Fibroblast of peridontal ligament (primary cell): Measurements from ENCODE around the gene PPIE.

Source experiments
- DNase-seq: peaks from one replicate; pipeline ENCODE4 v3.0.0-alpha.2; 2010; ENCODE audit errors: extremely low read depth

PPIE gene

GRCh38 chr1:39805385-39805784 lies 66.7 kb downstream of the PPIE start:
- no peak for DNase-seq

DNA sequence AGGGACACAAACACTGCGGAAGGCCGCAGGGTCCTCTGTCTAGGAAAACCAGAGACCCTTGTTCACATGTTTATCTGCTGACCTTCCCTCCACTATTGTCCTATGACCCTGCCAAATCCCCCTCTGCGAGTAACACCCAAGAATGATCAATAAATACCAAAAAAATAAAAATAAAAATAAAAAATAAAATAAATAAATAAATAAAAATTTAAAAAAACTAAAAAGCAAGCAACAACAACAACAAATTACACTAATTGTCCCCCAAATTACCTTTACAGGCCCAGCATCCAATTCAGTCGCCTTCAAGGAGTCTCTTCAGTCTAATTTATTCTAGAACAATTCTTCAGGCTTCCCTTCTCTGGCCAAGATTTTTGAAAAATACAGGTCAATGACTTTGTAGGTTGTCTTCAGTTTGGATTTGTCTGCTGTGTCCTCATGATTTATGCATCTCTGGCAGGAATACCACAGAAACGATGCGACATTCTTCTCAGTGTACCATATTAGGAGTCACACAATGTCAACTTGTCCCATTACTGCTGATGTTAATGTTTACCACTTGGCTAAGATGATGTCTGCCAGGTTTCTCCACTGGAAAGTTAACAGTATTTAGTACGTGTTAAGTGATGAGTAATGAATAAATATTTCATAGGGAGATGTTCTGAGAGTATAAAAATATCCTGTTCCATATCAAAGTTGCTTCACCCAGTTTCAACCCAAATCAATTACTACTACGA lies 70.3 kb downstream of the PPIE start:
- no peak for DNase-seq

- no peak for DNase-seq
Measured at GRCh38 chr1:39812913-39813312, 74.2 kb downstream of the PPIE start.
